Fibroblast of the aortic adventitia (primary cell): Measurements from ENCODE around the gene TSACC. TPM values are rescaled to one million over a fixed set of nuclear protein-coding genes. Genes with fewer than 3 reads are reported as not detected.
A peak's percentile ranks its signal among the peaks of the same experiment; 100 is the strongest.
"Not testable (repeated sequence)": the region's sequence is repeated elsewhere in the genome, so short reads cannot be mapped to it uniquely, and the experiment has no call there.

Source experiments
- DNase-seq: peaks from one replicate; pipeline ENCODE4 v3.0.0-alpha.2; 2010; ENCODE audit warnings: low read depth
- H3K4me3 ChIP-seq: 2 replicates; pipeline ENCODE4 v1.5.1; 2011; ENCODE audit warnings: low read depth, mild to moderate bottlenecking, control low read depth, low read length, moderate library complexity
- total RNA-seq: library from RNA; depleted of rRNA; stranded (reverse); fragments of >200 nt; gene quantifications from 2 replicates; pipeline ENCODE4 v1.2.3, GENCODE V29; 2012; ENCODE audit warnings: low replicate concordance
- TF ChIP-seq, protein P1 (sequence below): IDR thresholded peaks from 2 replicates; pipeline ENCODE4 v1.5.1; 2011; ENCODE audit warnings: mild to moderate bottlenecking, low read length, control low read depth, inconsistent platforms; ENCODE audit not compliant: insufficient read depth

TSACC gene
- total RNA-seq, 1 donor, result not detected

GRCh38 chr1:156346636-156347035 lies 8.3 kb downstream of the TSACC start:
- H3K4me3 ChIP-seq, result no peak overlapping the region
- TF ChIP-seq, protein P1, sequence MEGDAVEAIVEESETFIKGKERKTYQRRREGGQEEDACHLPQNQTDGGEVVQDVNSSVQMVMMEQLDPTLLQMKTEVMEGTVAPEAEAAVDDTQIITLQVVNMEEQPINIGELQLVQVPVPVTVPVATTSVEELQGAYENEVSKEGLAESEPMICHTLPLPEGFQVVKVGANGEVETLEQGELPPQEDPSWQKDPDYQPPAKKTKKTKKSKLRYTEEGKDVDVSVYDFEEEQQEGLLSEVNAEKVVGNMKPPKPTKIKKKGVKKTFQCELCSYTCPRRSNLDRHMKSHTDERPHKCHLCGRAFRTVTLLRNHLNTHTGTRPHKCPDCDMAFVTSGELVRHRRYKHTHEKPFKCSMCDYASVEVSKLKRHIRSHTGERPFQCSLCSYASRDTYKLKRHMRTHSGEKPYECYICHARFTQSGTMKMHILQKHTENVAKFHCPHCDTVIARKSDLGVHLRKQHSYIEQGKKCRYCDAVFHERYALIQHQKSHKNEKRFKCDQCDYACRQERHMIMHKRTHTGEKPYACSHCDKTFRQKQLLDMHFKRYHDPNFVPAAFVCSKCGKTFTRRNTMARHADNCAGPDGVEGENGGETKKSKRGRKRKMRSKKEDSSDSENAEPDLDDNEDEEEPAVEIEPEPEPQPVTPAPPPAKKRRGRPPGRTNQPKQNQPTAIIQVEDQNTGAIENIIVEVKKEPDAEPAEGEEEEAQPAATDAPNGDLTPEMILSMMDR, result no peak
- DNase-seq, result peak; percentile 89

- TF ChIP-seq, protein P1, result no peak
- peak; percentile 83 for DNase-seq
- H3K4me3 ChIP-seq, result no peak overlapping the region
These were observed 9.0 kb downstream of the TSACC start for GRCh38 chr1:156347331-156347730.

DNA sequence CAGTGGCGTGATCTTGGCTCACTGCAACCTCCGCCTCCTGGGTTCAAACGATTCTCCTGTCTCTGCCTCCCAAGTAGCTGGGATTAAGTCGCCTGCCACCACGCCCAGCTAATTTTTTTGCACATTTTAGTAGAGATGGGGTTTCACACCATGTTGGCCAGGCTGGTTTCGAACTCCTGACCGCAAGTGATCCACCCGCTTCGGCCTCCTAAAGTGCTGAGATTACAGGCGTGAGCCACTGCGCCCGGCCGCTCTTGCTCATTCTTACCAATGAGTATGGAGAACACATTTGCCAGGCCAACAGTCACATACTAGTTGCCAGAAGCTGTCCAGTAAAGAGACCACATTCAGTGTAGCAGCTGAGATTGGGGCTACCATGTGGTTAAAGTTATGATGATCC lies 14.2 kb downstream of the TSACC start:
- not testable (repeated sequence) for DNase-seq, H3K4me3 ChIP-seq

GRCh38 chr1:156356262-156356874 lies 18.0 kb downstream of the TSACC start:
- DNase-seq, result no peak
- TF ChIP-seq, protein P1, result no peak
- no peak overlapping the region for H3K4me3 ChIP-seq

GRCh38 chr1:156356875-156357534 lies 18.7 kb downstream of the TSACC start:
- H3K4me3 ChIP-seq, result no peak overlapping the region
- DNase-seq, result no peak

DNA sequence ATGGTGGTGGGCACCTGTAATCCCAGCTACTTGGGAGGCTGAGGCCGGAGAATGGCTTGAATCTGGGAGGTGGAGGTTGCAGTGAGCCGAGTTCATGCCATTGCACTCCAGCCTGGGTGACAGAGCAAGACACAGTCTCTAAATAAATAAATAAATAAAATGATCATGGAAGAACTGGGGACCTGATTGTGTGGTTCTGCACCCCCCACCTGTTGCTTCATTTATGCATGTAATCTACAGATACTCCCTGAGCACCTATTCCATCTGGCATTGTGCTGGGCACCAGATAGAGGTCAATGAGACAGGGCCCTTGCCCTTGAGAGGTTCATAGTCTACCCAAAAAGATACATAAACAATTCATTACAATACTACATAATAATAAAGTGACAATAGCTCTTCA lies 19.7 kb downstream of the TSACC start:
- TF ChIP-seq, protein P1, result no peak
- no peak overlapping the region for H3K4me3 ChIP-seq
- DNase-seq, result no peak

More at GRCh38 chr1:156356875-156357534, 18.7 kb downstream of the TSACC start:
- TF ChIP-seq, protein P1, result peak; percentile 74

- H3K4me3 ChIP-seq, result no peak overlapping the region
- no peak for DNase-seq
- TF ChIP-seq, protein P1, result no peak
These were observed 20.3 kb downstream of the TSACC start for GRCh38 chr1:156358641-156359040.
